HL-60/S4 treated with retinoic acid at 250 ng/mL for 4 days and 3 days (cell line): ENCODE measurements around the gene HMX3.

Experiments
- in situ Hi-C: fragments of 300-500 bp; cut with MboI; formaldehyde crosslinking; loops from 2 replicates; pipeline ENCODE4 v1.7.0; 2022; ENCODE audit warnings: low sequenced_read_pairs

Gene HMX3

GRCh38 chr10:123135415-123136141 is at the start of gene HMX3:
Gene HMX3 (plus strand): TSS chr10:123135970. CDS start chr10:123136051, 81 bp downstream.
- in situ Hi-C loops, result loop anchor here (10.0 kb wide), 1 partner anchor 419 kb away; no protein-coding TSS in a partner anchor

- in situ Hi-C loops, result no loop called here
Measured at GRCh38 chr10:123086281-123086680, 49.5 kb upstream of the HMX3 start.

GRCh38 chr10:123087348-123087747 is 48.4 kb upstream of the HMX3 start:
- in situ Hi-C loops, result no loop called here

- in situ Hi-C loops, result no loop called here
Measured at GRCh38 chr10:123087786-123088185, 48.0 kb upstream of the HMX3 start.

- in situ Hi-C loops, result no loop called here
Measured at GRCh38 chr10:123092635-123093414, 42.9 kb upstream of the HMX3 start.

- in situ Hi-C loops, result no loop called here
Measured at GRCh38 chr10:123093489-123093888, 42.3 kb upstream of the HMX3 start.

- in situ Hi-C loops, result no loop called here
Measured at GRCh38 chr10:123096452-123096851, 39.3 kb upstream of the HMX3 start.

- in situ Hi-C loops, result no loop called here
Measured at GRCh38 chr10:123097039-123097438, 38.7 kb upstream of the HMX3 start.

GRCh38 chr10:123100030-123100762 is 35.6 kb upstream of the HMX3 start:
- in situ Hi-C loops, result no loop called here

- in situ Hi-C loops, result no loop called here
Measured at GRCh38 chr10:123101872-123102271, 33.9 kb upstream of the HMX3 start.

- in situ Hi-C loops, result no loop called here
Measured at GRCh38 chr10:123102673-123103072, 33.1 kb upstream of the HMX3 start.

- in situ Hi-C loops, result no loop called here
Measured at GRCh38 chr10:123103944-123104343, 31.8 kb upstream of the HMX3 start.

- in situ Hi-C loops, result no loop called here
Measured at GRCh38 chr10:123109466-123109865, 26.3 kb upstream of the HMX3 start.

- in situ Hi-C loops, result no loop called here
Measured at GRCh38 chr10:123117644-123118417, 17.9 kb upstream of the HMX3 start.

GRCh38 chr10:123119081-123119480 is 16.7 kb upstream of the HMX3 start:
- in situ Hi-C loops, result no loop called here

- in situ Hi-C loops, result no loop called here
Measured at GRCh38 chr10:123126246-123126645, 9.5 kb upstream of the HMX3 start.

GRCh38 chr10:123129618-123130271 is 6.0 kb upstream of the HMX3 start:
- in situ Hi-C loops, result loop anchor here (10.0 kb wide), 1 partner anchor 425 kb away; no protein-coding TSS in a partner anchor

GRCh38 chr10:123132576-123133477 is 2.9 kb upstream of the HMX3 start:
- in situ Hi-C loops, result loop anchor here (10.0 kb wide), 1 partner anchor 422 kb away; no protein-coding TSS in a partner anchor
